Hepatic stellate cell (primary cell): ENCODE results near the gene GSG1L2.
"Not testable (repeated sequence)": the region's sequence is repeated elsewhere in the genome, so short reads cannot be mapped to it uniquely, and the experiment has no call there.

Experiments
- DNase-seq: peaks from one replicate; pipeline ENCODE4 v3.0.0; 2011; ENCODE audit warnings: low spot score

Gene GSG1L2

GRCh38 chr17:9790316-9790715 is 31.6 kb downstream of the GSG1L2 start:
- no peak for DNase-seq

DNA sequence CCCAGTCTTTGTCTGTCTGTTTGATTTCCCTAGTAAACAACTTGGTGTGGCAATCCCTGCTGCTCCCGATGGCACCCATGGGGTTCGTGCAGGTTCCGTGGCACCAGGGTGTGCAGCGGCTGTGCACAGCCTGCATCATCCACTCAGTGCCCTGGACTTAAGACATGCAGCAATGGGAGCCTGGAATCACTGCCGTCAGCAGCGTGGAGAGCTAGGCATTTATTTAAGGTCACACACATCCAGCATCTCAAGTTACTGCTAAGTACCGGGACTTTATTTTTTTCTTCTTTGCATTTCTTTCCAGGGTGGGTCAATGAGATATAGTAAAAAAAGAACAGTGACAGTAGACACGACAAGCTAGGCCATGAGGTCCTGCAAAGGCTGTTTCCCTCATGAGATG is 33.3 kb downstream of the GSG1L2 start:
- no peak for DNase-seq

- DNase-seq: no peak
Measured at GRCh38 chr17:9784544-9784943, 37.3 kb downstream of the GSG1L2 start.

- not testable (repeated sequence) for DNase-seq
Measured at GRCh38 chr17:9783465-9783864, 38.4 kb downstream of the GSG1L2 start.

GRCh38 chr17:9783050-9783449 is 38.8 kb downstream of the GSG1L2 start:
- DNase-seq: no peak

DNA sequence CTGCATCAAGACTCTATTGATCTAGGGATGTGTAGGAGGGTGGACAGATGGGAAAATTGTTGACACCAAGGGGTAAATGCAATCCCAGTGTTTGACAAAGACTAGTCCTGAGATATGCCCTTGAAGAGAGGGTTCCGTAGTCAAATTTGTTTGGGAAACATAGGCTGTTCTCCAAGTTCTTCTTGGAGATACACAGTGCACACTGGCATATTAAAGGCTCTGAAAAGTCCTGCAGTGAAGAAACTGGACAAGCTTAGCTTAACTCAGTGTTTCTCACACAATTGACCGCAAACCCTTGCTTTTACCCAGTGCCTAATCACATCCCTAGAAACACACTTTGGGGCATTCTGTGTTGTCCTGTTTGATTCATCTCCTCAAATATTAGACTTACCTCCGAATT is 41.3 kb downstream of the GSG1L2 start:
- no peak for DNase-seq

GRCh38 chr17:9776911-9777310 is 45.0 kb downstream of the GSG1L2 start:
- no peak for DNase-seq

DNA sequence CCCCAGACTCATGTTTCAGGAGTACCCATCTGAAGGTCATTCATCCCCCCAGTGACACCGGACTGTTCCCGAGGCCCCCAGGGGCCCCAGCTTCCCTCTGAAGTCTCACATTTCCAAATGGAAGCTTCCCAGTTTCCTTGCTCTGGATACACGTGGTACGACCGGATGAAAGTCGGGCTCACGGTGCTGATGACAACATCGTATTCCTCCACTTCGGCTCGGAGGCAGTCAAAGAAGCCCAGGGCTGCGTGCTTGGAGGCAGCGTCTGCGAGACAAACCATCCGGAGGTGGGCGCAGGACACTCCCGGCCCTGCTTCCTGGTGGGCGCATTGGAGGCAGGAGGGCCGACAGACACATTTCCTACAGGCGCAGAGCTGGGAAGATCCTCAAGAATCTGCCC is 49.2 kb downstream of the GSG1L2 start:
- no peak for DNase-seq

GRCh38 chr17:9771465-9771864 is 50.4 kb downstream of the GSG1L2 start:
- DNase-seq: no peak

GRCh38 chr17:9769036-9769695 is 52.7 kb downstream of the GSG1L2 start:
- no peak for DNase-seq

GRCh38 chr17:9768381-9768934 is 53.4 kb downstream of the GSG1L2 start:
- no peak for DNase-seq

DNA sequence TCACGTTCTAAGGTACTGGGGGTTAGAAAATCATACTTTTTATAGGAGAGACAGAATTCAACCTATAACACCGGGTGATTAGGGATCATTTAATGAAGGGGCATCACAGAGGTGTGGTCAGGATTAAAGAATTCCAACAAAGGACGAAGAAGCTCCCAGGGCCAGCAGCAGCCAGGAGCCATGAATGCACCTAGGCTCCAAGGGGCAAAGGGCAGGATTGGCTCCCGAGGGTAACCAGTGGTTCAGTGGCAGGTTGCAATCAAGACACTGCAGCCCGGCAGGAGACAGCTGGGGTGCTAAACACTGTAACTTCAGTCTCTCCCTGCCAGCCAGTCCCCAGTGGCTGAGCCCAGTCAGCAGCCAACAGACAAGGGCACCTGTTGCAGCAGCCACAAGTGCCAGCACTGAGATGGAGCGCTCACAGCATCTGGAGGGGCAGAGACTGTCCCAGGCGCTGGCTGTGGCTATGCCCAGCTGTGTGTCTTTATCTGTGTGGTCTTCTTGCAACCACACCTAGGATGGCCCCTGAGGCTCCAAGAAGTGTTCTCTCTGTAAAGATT is 54.4 kb downstream of the GSG1L2 start:
- DNase-seq: no peak

GRCh38 chr17:9766970-9767369 is 54.9 kb downstream of the GSG1L2 start:
- DNase-seq: no peak

DNA sequence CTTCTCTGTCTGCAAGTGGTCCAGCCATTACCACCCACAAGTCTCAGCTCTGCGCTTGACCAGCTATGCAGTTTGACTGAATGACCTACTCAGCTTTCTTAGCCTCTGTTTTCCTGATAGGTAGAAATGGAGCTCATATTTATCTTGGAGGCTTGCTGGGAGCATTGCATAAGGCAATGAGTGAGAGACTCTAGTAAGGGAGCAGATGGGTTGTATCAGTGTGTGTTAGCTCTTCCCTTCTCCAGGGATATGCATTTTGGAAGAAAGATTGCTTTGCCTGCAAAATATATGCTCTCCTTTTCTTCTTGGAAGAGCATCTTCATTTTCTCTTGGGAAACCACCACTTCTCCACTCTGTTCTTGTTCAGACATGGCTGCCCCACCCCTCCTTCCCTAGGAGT is 56.6 kb downstream of the GSG1L2 start:
- no peak for DNase-seq

- no peak for DNase-seq
Measured at GRCh38 chr17:9763643-9764042, 58.2 kb downstream of the GSG1L2 start.

- no peak for DNase-seq
Measured at GRCh38 chr17:9760266-9760665, 61.6 kb downstream of the GSG1L2 start.

- DNase-seq: no peak
Measured at GRCh38 chr17:9755083-9755482, 66.8 kb downstream of the GSG1L2 start.
